H9 (cell line): Measurements from ENCODE around the gene CHSY3. TPM values are rescaled to one million over a fixed set of nuclear protein-coding genes. Genes with fewer than 3 reads are reported as not detected.

Source experiments
- DNase-seq: peaks from one replicate; pipeline ENCODE4 v3.0.0-alpha.2; 2017
- H2AFZ ChIP-seq: one replicate; pipeline ENCODE4 v1.6.1; 2013; ENCODE audit warnings: mild to moderate bottlenecking, low read length, control low read depth, moderate library complexity
- H2AK5ac ChIP-seq: 2 replicates; pipeline ENCODE4 v1.6.1; 2013; ENCODE audit warnings: low read length, control low read depth, mixed read lengths; ENCODE audit not compliant: insufficient read length
- H2BK120ac ChIP-seq: one replicate; pipeline ENCODE4 v1.6.1; 2013; ENCODE audit warnings: low read depth, mild to moderate bottlenecking, low read length, control low read depth, inconsistent platforms; ENCODE audit not compliant: poor library complexity, severe bottlenecking
- H2BK12ac ChIP-seq: 2 replicates; pipeline ENCODE4 v1.6.1; 2013; ENCODE audit warnings: low read length, control low read depth, mixed read lengths, low read depth; ENCODE audit not compliant: insufficient read length
- H2BK15ac ChIP-seq: 2 replicates; pipeline ENCODE4 v1.6.1; 2013; ENCODE audit warnings: low read depth, low read length, control low read depth
- H2BK20ac ChIP-seq: one replicate; pipeline ENCODE4 v1.6.1; 2013; ENCODE audit warnings: low read depth, mild to moderate bottlenecking, low read length, control low read depth, inconsistent platforms; ENCODE audit not compliant: poor library complexity, severe bottlenecking
- H2BK5ac ChIP-seq: 2 replicates; pipeline ENCODE4 v1.6.1; 2013; ENCODE audit warnings: low read length, control low read depth, mixed read lengths; ENCODE audit not compliant: insufficient read length
- H3K14ac ChIP-seq: 2 replicates; pipeline ENCODE4 v1.6.1; 2013; ENCODE audit warnings: low read length, control low read depth; ENCODE audit not compliant: insufficient read depth
- H3K18ac ChIP-seq: 2 replicates; pipeline ENCODE4 v1.6.1; 2013; ENCODE audit warnings: low read depth, mild to moderate bottlenecking, mixed read lengths, low read length, control low read depth; ENCODE audit not compliant: insufficient read length
- H3K23ac ChIP-seq: 2 replicates; pipeline ENCODE4 v1.6.1; 2013; ENCODE audit warnings: low read length, control low read depth, mixed read lengths, low read depth; ENCODE audit not compliant: insufficient read length
- H3K23me2 ChIP-seq: 2 replicates; pipeline ENCODE4 v1.6.1; 2013; ENCODE audit warnings: low read depth, mild to moderate bottlenecking, mixed read lengths, low read length, control low read depth; ENCODE audit not compliant: insufficient read length, poor library complexity, severe bottlenecking
- H3K27ac ChIP-seq: 2 replicates; pipeline ENCODE4 v1.5.1; 2013; ENCODE audit warnings: low read length, control low read depth, mixed read lengths, low read depth; ENCODE audit not compliant: insufficient read length
- H3K27me3 ChIP-seq: 2 replicates; pipeline ENCODE4 v1.6.1; 2013; ENCODE audit warnings: low read length, control low read depth, inconsistent platforms; ENCODE audit not compliant: insufficient read depth
- H3K4ac ChIP-seq: 2 replicates; pipeline ENCODE4 v1.6.1; 2013; ENCODE audit warnings: low read depth, mild to moderate bottlenecking, control low read depth, inconsistent platforms, low read length, moderate library complexity
- H3K4me1 ChIP-seq: 2 replicates; pipeline ENCODE4 v1.6.1; 2013; ENCODE audit warnings: low read length, control low read depth, inconsistent platforms; ENCODE audit not compliant: insufficient read depth
- H3K4me2 ChIP-seq: 2 replicates; pipeline ENCODE4 v1.6.1; 2013; ENCODE audit warnings: low read length, control low read depth, mixed read lengths; ENCODE audit not compliant: insufficient read length, insufficient read depth
- H3K56ac ChIP-seq: 2 replicates; pipeline ENCODE4 v1.6.1; 2013; ENCODE audit warnings: low read depth, mild to moderate bottlenecking, mixed read lengths, low read length, control low read depth; ENCODE audit not compliant: insufficient read length
- H3K79me1 ChIP-seq: 2 replicates; pipeline ENCODE4 v1.6.1; 2013; ENCODE audit warnings: low read depth, mild to moderate bottlenecking, moderate library complexity, low read length, control low read depth, inconsistent platforms; ENCODE audit not compliant: insufficient read depth, poor library complexity, severe bottlenecking
- H3K79me2 ChIP-seq: 2 replicates; pipeline ENCODE4 v1.6.1; 2013; ENCODE audit warnings: low read length, control low read depth, inconsistent platforms; ENCODE audit not compliant: insufficient read depth
- H3K9ac ChIP-seq: 2 replicates; pipeline ENCODE4 v1.6.1; 2013; ENCODE audit warnings: low read length, control low read depth, mixed read lengths; ENCODE audit not compliant: insufficient read length; ENCODE audit errors: extremely low read depth
- H3K9me3 ChIP-seq: one replicate; pipeline ENCODE4 v1.6.1; 2013; ENCODE audit warnings: low read depth, low read length, inconsistent platforms; ENCODE audit not compliant: control insufficient read depth
- H3T11ph ChIP-seq: one replicate; pipeline ENCODE4 v1.6.1; 2013; ENCODE audit warnings: mild to moderate bottlenecking, low read length, control low read depth, inconsistent platforms
- H4K20me1 ChIP-seq: one replicate; pipeline ENCODE4 v1.6.1; 2013; ENCODE audit not compliant: control insufficient read depth, insufficient read length, insufficient read depth
- H4K5ac ChIP-seq: 2 replicates; pipeline ENCODE4 v1.6.1; 2013; ENCODE audit warnings: low read depth, mild to moderate bottlenecking, mixed read lengths, low read length, control low read depth; ENCODE audit not compliant: insufficient read length
- H4K8ac ChIP-seq: replicated peaks from 2 replicates; pipeline ENCODE4 v1.6.1; 2013; ENCODE audit warnings: low read length, control low read depth, mixed read lengths, low read depth; ENCODE audit not compliant: insufficient read length
- H4K91ac ChIP-seq: 2 replicates; pipeline ENCODE4 v1.6.1; 2013; ENCODE audit warnings: low read depth, mild to moderate bottlenecking, moderate library complexity, mixed read lengths, low read length, control low read depth; ENCODE audit not compliant: insufficient read length
- H3K27ac Mint-ChIP-seq, 3 experiments: 2 replicates in 2 of 3; 3 replicates in 1 of 3; pipeline ENCODE4 v1.8.0; 2020 to 2021; ENCODE audit warnings: mixed read lengths in 3 of 3, mild to moderate bottlenecking in 1 of 3, moderate library complexity in 1 of 3
- H3K27me3 Mint-ChIP-seq: 2 replicates; pipeline ENCODE4 v1.8.0; 2021; ENCODE audit warnings: low read depth, mild to moderate bottlenecking, moderate library complexity, mixed read lengths
- H3K36me3 Mint-ChIP-seq, 3 experiments: 2 replicates in 2 of 3; 3 replicates in 1 of 3; pipeline ENCODE4 v1.8.0; 2020 to 2021; ENCODE audit warnings: low read depth in 3 of 3, mixed read lengths in 3 of 3; ENCODE audit not compliant: insufficient read depth in 1 of 3
- H3K4me1 Mint-ChIP-seq, 2 experiments: 2 replicates each; pipeline ENCODE4 v1.8.0; 2020; ENCODE audit warnings: mixed read lengths in 2 of 2
- H3K4me3 Mint-ChIP-seq, 2 experiments: 2 replicates in 1 of 2; 3 replicates in 1 of 2; pipeline ENCODE4 v1.8.0; 2020 to 2021; ENCODE audit warnings: mild to moderate bottlenecking in 2 of 2, mixed read lengths in 2 of 2, moderate library complexity in 1 of 2
- H3K9me3 Mint-ChIP-seq, 2 experiments: 2 replicates in 1 of 2; 3 replicates in 1 of 2; pipeline ENCODE4 v1.8.0; 2020; ENCODE audit warnings: mild to moderate bottlenecking in 2 of 2, mixed read lengths in 2 of 2, moderate library complexity in 1 of 2
- total RNA-seq: library from RNA; stranded (reverse); gene quantifications from 2 replicates; pipeline ENCODE4 v1.2.1, GENCODE V29; 2021
- TF ChIP-seq, protein P1 (sequence below): fragments of 200-600 bp; sonication (generic); conservative IDR thresholded peaks from 3 replicates; pipeline ENCODE4 v1.8.0; 2021; ENCODE audit warnings: antibody characterized with exemption, mild to moderate bottlenecking

The CHSY3 gene
- total RNA-seq, 1 experiment from 2014 or later, result 0.37 TPM

DNA sequence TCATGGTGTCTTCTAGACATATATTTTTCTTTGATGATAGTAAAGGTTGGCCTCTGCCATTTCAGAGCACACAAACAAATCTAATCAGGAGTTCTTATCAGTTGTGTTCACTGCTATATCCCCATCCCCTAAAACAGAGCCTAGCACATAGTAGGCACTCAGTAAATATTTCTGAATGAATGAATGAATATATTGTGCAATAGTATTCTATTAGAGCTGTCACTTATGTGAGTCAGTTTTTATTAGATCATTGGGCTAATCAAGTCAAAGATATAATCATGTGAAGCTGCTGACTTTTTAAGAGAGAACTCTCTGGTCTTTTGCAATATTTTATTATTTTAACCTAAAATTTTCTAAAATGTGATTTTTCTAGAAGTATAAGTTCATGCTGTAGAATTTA lies 84.2 kb downstream of the CHSY3 start:
- H3K9me3 ChIP-seq, result no peaks in the 10 kb centered on the region
- no peak overlapping the region for H2BK20ac ChIP-seq
- H3K56ac ChIP-seq, result no peak overlapping the region
- peaks cover 3 to 7% (median 3%) of the 10 kb centered on the region in 3 experiments; a peak in 4 of 7 replicates for H3K36me3 Mint-ChIP-seq
- H3K27ac ChIP-seq, result no peak overlapping the region
- no peak overlapping the region for H3K18ac ChIP-seq
- no peak overlapping the region for H2AFZ ChIP-seq
- H3T11ph ChIP-seq, result no peak overlapping the region
- no peak overlapping the region for H3K4ac ChIP-seq
- no peaks in the 10 kb centered on the region for H3K23me2 ChIP-seq
- no peak overlapping the region for H2AK5ac ChIP-seq
- TF ChIP-seq, protein P1, sequence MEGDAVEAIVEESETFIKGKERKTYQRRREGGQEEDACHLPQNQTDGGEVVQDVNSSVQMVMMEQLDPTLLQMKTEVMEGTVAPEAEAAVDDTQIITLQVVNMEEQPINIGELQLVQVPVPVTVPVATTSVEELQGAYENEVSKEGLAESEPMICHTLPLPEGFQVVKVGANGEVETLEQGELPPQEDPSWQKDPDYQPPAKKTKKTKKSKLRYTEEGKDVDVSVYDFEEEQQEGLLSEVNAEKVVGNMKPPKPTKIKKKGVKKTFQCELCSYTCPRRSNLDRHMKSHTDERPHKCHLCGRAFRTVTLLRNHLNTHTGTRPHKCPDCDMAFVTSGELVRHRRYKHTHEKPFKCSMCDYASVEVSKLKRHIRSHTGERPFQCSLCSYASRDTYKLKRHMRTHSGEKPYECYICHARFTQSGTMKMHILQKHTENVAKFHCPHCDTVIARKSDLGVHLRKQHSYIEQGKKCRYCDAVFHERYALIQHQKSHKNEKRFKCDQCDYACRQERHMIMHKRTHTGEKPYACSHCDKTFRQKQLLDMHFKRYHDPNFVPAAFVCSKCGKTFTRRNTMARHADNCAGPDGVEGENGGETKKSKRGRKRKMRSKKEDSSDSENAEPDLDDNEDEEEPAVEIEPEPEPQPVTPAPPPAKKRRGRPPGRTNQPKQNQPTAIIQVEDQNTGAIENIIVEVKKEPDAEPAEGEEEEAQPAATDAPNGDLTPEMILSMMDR, result no peak
- H3K23ac ChIP-seq, result no peak overlapping the region
- H3K27ac Mint-ChIP-seq, result no peak overlapping the region
- DNase-seq, result no peak
- no peaks in the 10 kb centered on the region for H4K20me1 ChIP-seq
- H3K4me1 Mint-ChIP-seq, result peaks cover 0 to 2% of the 10 kb centered on the region in 2 experiments; a peak in 1 of 4 replicates
- H2BK15ac ChIP-seq, result no peak overlapping the region
- no peak overlapping the region for H3K9ac ChIP-seq
- no peak overlapping the region for H2BK120ac ChIP-seq
- H2BK5ac ChIP-seq, result no peak overlapping the region
- no peak overlapping the region for H2BK12ac ChIP-seq
- no peak overlapping the region for H4K8ac ChIP-seq
- peaks cover 7 to 8% of the 10 kb centered on the region in 2 experiments; a peak in 4 of 5 replicates for H3K9me3 Mint-ChIP-seq
- H3K27me3 Mint-ChIP-seq, result no peaks in the 10 kb centered on the region
- no peaks in the 10 kb centered on the region for H3K79me2 ChIP-seq
- no peak overlapping the region for H4K91ac ChIP-seq
- H3K4me3 Mint-ChIP-seq, result no peak overlapping the region
- H4K5ac ChIP-seq, result no peak overlapping the region
- no peaks in the 10 kb centered on the region for H3K4me1 ChIP-seq
- H3K79me1 ChIP-seq, result no peaks in the 10 kb centered on the region
- H3K14ac ChIP-seq, result no peak overlapping the region
- no peak overlapping the region for H3K4me2 ChIP-seq
- no peaks in the 10 kb centered on the region for H3K27me3 ChIP-seq
